Measurements from ENCODE around the gene EFCAB6.

The EFCAB6 gene

GRCh38 chr22:43838571-43839307 is 26.6 kb upstream of the EFCAB6 start:
- Histone ChIP-seq H4K20me1 (ENCODE audit: control insufficient read depth, insufficient read depth, low read depth, low read length) (no peaks in the 10 kb centered on the region), H3K4me3 (ENCODE audit: low read length) (no peak overlapping the region), H3K27ac (ENCODE audit: low read depth, low read length) (no peak overlapping the region), H3K9me2 (replicated peaks; ENCODE audit: control insufficient read depth, low read length) (no peaks in the 10 kb centered on the region), H3K36me3 (ENCODE audit: control insufficient read depth, low read length) (no peaks in the 10 kb centered on the region), H3K79me2 (ENCODE audit: control insufficient read depth, low read length) (no peaks in the 10 kb centered on the region), H3K9me3 (ENCODE audit: control insufficient read depth, insufficient read depth, low read length) (no peaks in the 10 kb centered on the region), H3K4me1 (ENCODE audit: control insufficient read depth, low read length) (no peaks in the 10 kb centered on the region), H3K4me2 (ENCODE audit: low read length) (no peak overlapping the region), H3F3A (ENCODE audit: control insufficient read depth, insufficient read depth) (no peaks in the 10 kb centered on the region), H3K27me3 (ENCODE audit: control insufficient read depth, low read length) (no peaks in the 10 kb centered on the region)
- no peak for TF ChIP-seq CTCF (IDR thresholded peaks at IDR 0.05; ENCODE audit: low read depth, low read length, poor library complexity, severe bottlenecking)
- TF ChIP-seq EZH2phosphoT487 (IDR thresholded peaks at IDR 0.05; ENCODE audit: borderline replicate concordance, low read length): no peak

- Histone ChIP-seq H3K27me3 (ENCODE audit: control insufficient read depth, low read length) (no peaks in the 10 kb centered on the region), H3F3A (ENCODE audit: control insufficient read depth, insufficient read depth) (no peaks in the 10 kb centered on the region), H3K4me2 (ENCODE audit: low read length) (no peak overlapping the region), H3K4me1 (ENCODE audit: control insufficient read depth, low read length) (no peaks in the 10 kb centered on the region), H3K36me3 (ENCODE audit: control insufficient read depth, low read length) (no peaks in the 10 kb centered on the region), H3K79me2 (ENCODE audit: control insufficient read depth, low read length) (no peaks in the 10 kb centered on the region), H4K20me1 (ENCODE audit: control insufficient read depth, insufficient read depth, low read depth, low read length) (no peaks in the 10 kb centered on the region), H3K4me3 (ENCODE audit: low read length) (no peak overlapping the region), H3K9me3 (ENCODE audit: control insufficient read depth, insufficient read depth, low read length) (no peaks in the 10 kb centered on the region), H3K27ac (ENCODE audit: low read depth, low read length) (no peak overlapping the region), H3K9me2 (replicated peaks; ENCODE audit: control insufficient read depth, low read length) (no peaks in the 10 kb centered on the region)
- no peak for TF ChIP-seq EZH2phosphoT487 (IDR thresholded peaks at IDR 0.05; ENCODE audit: borderline replicate concordance, low read length)
- no peak for TF ChIP-seq CTCF (IDR thresholded peaks at IDR 0.05; ENCODE audit: low read depth, low read length, poor library complexity, severe bottlenecking)
Observed at GRCh38 chr22:43838161-43838560, 26.1 kb upstream of the EFCAB6 start.

- Histone ChIP-seq H3K4me3 (ENCODE audit: low read length) (no peak overlapping the region), H3K4me2 (ENCODE audit: low read length) (no peak overlapping the region), H3K27ac (ENCODE audit: low read depth, low read length) (no peak overlapping the region), H3K9me2 (replicated peaks; ENCODE audit: control insufficient read depth, low read length) (no peaks in the 10 kb centered on the region), H3F3A (ENCODE audit: control insufficient read depth, insufficient read depth) (no peaks in the 10 kb centered on the region), H3K9me3 (ENCODE audit: control insufficient read depth, insufficient read depth, low read length) (no peaks in the 10 kb centered on the region), H3K4me1 (ENCODE audit: control insufficient read depth, low read length) (no peaks in the 10 kb centered on the region), H4K20me1 (ENCODE audit: control insufficient read depth, insufficient read depth, low read depth, low read length) (no peaks in the 10 kb centered on the region), H3K27me3 (ENCODE audit: control insufficient read depth, low read length) (no peaks in the 10 kb centered on the region), H3K36me3 (ENCODE audit: control insufficient read depth, low read length) (no peaks in the 10 kb centered on the region), H3K79me2 (ENCODE audit: control insufficient read depth, low read length) (no peaks in the 10 kb centered on the region)
- TF ChIP-seq EZH2phosphoT487 (IDR thresholded peaks at IDR 0.05; ENCODE audit: borderline replicate concordance, low read length) (no peak), CTCF (IDR thresholded peaks at IDR 0.05; ENCODE audit: low read depth, low read length, poor library complexity, severe bottlenecking) (no peak)
Observed at GRCh38 chr22:43837666-43838065, 25.6 kb upstream of the EFCAB6 start.

All from DOHH2 (cell line).